GM12878 (cell line): ENCODE measurements around the gene MTHFD1L. TPM values are rescaled to one million over a fixed set of nuclear protein-coding genes. Genes with fewer than 3 reads are reported as not detected.

Experiments used
- ATAC-seq: fragments of 200-7000 bp; cut with Tn5 transposase; 3 replicates; pipeline ENCODE4 v1.9.1; 2020; ENCODE audit warnings: mild to moderate bottlenecking, moderate library complexity
- BruUV-seq: library from RNA; stranded (reverse); fragments of 400-500 nt; replicated peaks from 2 replicates; lab custom pipeline; 2021; lab: Mats Ljungman, UMichigan
- CTCF ChIA-PET: fragments of 300-600 bp; sonication (Branson Sonifier 250); formaldehyde crosslinking; extraction: SDS; loops from one replicate; lab custom pipeline; 2021; ENCODE audit warnings: inconsistent platforms; lab: Yijun Ruan, JAX
- POLR2A ChIA-PET: fragments of 350-600 bp; formaldehyde crosslinking; extraction: SDS; loops from one replicate; lab custom pipeline; 2021; ENCODE audit warnings: inconsistent platforms; lab: Charles Lee
- RAD21 ChIA-PET: fragments of 300-600 bp; sonication (Branson Sonifier 250); formaldehyde crosslinking; loops from one replicate; lab custom pipeline; 2023; ENCODE audit warnings: antibody characterized with exemption; ENCODE audit not compliant: unreplicated experiment; lab: Charles Lee
- SMC1A ChIA-PET: fragments of 300-600 bp; sonication (Branson Sonifier 250); formaldehyde crosslinking; loops from one replicate; lab custom pipeline; 2023; ENCODE audit not compliant: unreplicated experiment, uncharacterized antibody; lab: Charles Lee
- DNase-seq: peaks from one replicate; pipeline ENCODE4 v3.0.0-alpha.2; 2011; ENCODE audit warnings: low read depth, low spot score
- FAIRE-seq: peaks from 3 replicates; lab custom pipeline; 2011; peaks lifted over from hg19 to GRCh38; lab: Jason Lieb, UNC
- H2AFZ ChIP-seq: 2 replicates; pipeline ENCODE4 v1.6.0; 2011; ENCODE audit warnings: low read depth, low read length, control low read depth; ENCODE audit not compliant: control insufficient read depth
- H3K27ac ChIP-seq: 2 replicates; pipeline ENCODE4 v1.5.1; 2011; ENCODE audit warnings: control low read depth; ENCODE audit not compliant: control insufficient read depth, insufficient read depth
- H3K27me3 ChIP-seq, 2 experiments: replicated peaks in 1 of 2; 2 replicates each; pipeline versions ENCODE4 v1.6.0 to v1.6.1; 2011; ENCODE audit warnings: low read length in 1 of 2; ENCODE audit not compliant: control insufficient read depth in 2 of 2, insufficient read depth in 2 of 2
- H3K36me3 ChIP-seq, 2 experiments: 2 replicates each; pipeline ENCODE4 v1.5.1; 2011; ENCODE audit warnings: low read length in 1 of 2; ENCODE audit not compliant: control insufficient read depth in 2 of 2, insufficient read depth in 2 of 2
- H3K4me1 ChIP-seq: 2 replicates; pipeline ENCODE4 v1.6.1; 2011; ENCODE audit warnings: mild to moderate bottlenecking, low read length, moderate library complexity, mixed read lengths; ENCODE audit not compliant: control insufficient read depth, insufficient read depth
- H3K4me2 ChIP-seq: 2 replicates; pipeline ENCODE4 v1.6.0; 2011; ENCODE audit warnings: control low read depth; ENCODE audit not compliant: control insufficient read depth, insufficient read depth
- H3K4me3 ChIP-seq: fragments of 200-600 bp; sonication (generic); 2 replicates; pipeline ENCODE4 v1.5.1; 2016
- H3K79me2 ChIP-seq: 2 replicates; pipeline ENCODE4 v1.6.0; 2011; ENCODE audit warnings: low read length; ENCODE audit not compliant: control insufficient read depth, insufficient read depth
- H3K9ac ChIP-seq: 2 replicates; pipeline ENCODE4 v1.8.0; 2011; ENCODE audit warnings: low read length, control low read depth, mixed read lengths; ENCODE audit not compliant: control insufficient read depth, insufficient read depth
- H3K9me3 ChIP-seq: replicated peaks from 3 replicates; pipeline ENCODE4 v1.5.1; 2011; ENCODE audit warnings: mild to moderate bottlenecking, low read length; ENCODE audit not compliant: control insufficient read depth, insufficient read depth
- H4K20me1 ChIP-seq: 2 replicates; pipeline ENCODE4 v1.6.0; 2011; ENCODE audit not compliant: control insufficient read depth, insufficient read depth
- CHD2 ChIP-seq: IDR thresholded peaks from 2 replicates; pipeline ENCODE4 v1.6.1; 2011; ENCODE audit warnings: low read depth, low read length, improper control_type of control experiment, borderline replicate concordance
- EP300 ChIP-seq, 2 experiments: fragments of 150-350 bp in 1 of 2; IDR thresholded peaks; 2 replicates each; pipeline ENCODE4 v1.6.1; 2011 to 2012; ENCODE audit warnings: low read depth in 2 of 2, low read length in 2 of 2, borderline replicate concordance in 1 of 2, improper control_type of control experiment in 1 of 2, inconsistent platforms in 1 of 2; ENCODE audit not compliant: control insufficient read depth in 1 of 2
- NFYA ChIP-seq: IDR thresholded peaks from 2 replicates; pipeline ENCODE4 v1.6.1; 2011; ENCODE audit warnings: low read depth, mild to moderate bottlenecking, low read length, improper control_type of control experiment, borderline replicate concordance
- POU2F2 ChIP-seq: IDR thresholded peaks from 3 replicates; pipeline ENCODE4 v1.6.1; 2011; ENCODE audit warnings: low read depth, mild to moderate bottlenecking, low read length, borderline replicate concordance
- SIN3A ChIP-seq: IDR thresholded peaks from 2 replicates; pipeline ENCODE4 v1.6.1; 2012; ENCODE audit warnings: low read depth, low read length, improper control_type of control experiment
- SMAD5 ChIP-seq: IDR thresholded peaks from 2 replicates; pipeline ENCODE4 v1.6.1; 2016; ENCODE audit warnings: antibody characterized with exemption, low read depth
- SMC3 ChIP-seq: IDR thresholded peaks from 2 replicates; pipeline ENCODE4 v1.6.1; 2011; ENCODE audit warnings: low read length, improper control_type of control experiment, borderline replicate concordance
- SRF ChIP-seq, 2 experiments: IDR thresholded peaks; 2 replicates each; pipeline ENCODE4 v1.6.1; 2011; ENCODE audit warnings: low read depth in 2 of 2, low read length in 2 of 2, mild to moderate bottlenecking in 1 of 2, moderate library complexity in 1 of 2
- TARDBP ChIP-seq: IDR thresholded peaks from 2 replicates; pipeline ENCODE4 v1.6.1; 2016; ENCODE audit warnings: borderline replicate concordance
- ZNF622 ChIP-seq: fragments of 450-650 bp; IDR thresholded peaks from 2 replicates; pipeline ENCODE4 v1.6.1; 2017; ENCODE audit warnings: mild to moderate bottlenecking, inconsistent platforms
- WGBS: methylation state at CpG from one replicate; pipeline ENCODE4 v1.1.6; 2016; ENCODE audit warnings: low lambda C conversion rate; ENCODE audit not compliant: insufficient replicate concordance, insufficient coverage; ENCODE audit errors: missing lambda C conversion rate; 5-methylcytosine and 5-hydroxymethylcytosine counted together
- in situ Hi-C: fragments of 300-500 bp; cut with MboI; formaldehyde crosslinking; loops from 9 replicates; pipeline ENCODE4 v1.14.3; 2018; ENCODE audit warnings: mixed read lengths
- intact Hi-C: fragments of 100-400 bp; cut with micrococcal nuclease; formaldehyde crosslinking; loops from one replicate; pipeline ENCODE4 v1.14.2; 2022; ENCODE audit not compliant: unreplicated experiment
- polyA plus RNA-seq, 11 experiments: library from polyadenylated mRNA; depleted of rRNA in 4 of 11; unstranded in 6 of 11; stranded (reverse) in 5 of 11; fragments of >200 nt; fragmentation: Nextera tagmentation in 4 of 11; fragmentation: Illumina TruSeq in 1 of 11; extraction: Ambion mirVana in 4 of 11; extraction: Trizol in 1 of 11; gene quantifications; 1 replicate in 1 of 11; 2 replicates in 10 of 11; pipeline versions ENCODE4 v1.2.1 to v1.2.3, GENCODE V29; 2011 to 2016; ENCODE audit warnings: inconsistent platforms in 2 of 11, missing spikeins in 2 of 11, low read depth in 1 of 11
- total RNA-seq, 4 experiments: library from RNA; depleted of rRNA in 3 of 4; stranded (reverse); fragments of >200 nt in 3 of 4; fragmentation: Illumina TruSeq in 1 of 4; extraction: Trizol in 1 of 4; gene quantifications; 2 replicates each; pipeline versions ENCODE4 v1.2.1 to v1.2.3, GENCODE V29; 2013 to 2021
- TF ChIP-seq, protein P1 (sequence below): fragments of 450-650 bp; formaldehyde crosslinking; IDR thresholded peaks from 2 replicates; pipeline ENCODE4 v1.4.0; 2022; ENCODE audit warnings: mild to moderate bottlenecking, moderate library complexity
- TF ChIP-seq, protein P2 (sequence below), 3 experiments: IDR thresholded peaks in 2 of 3; conservative IDR thresholded peaks in 1 of 3; 2 replicates each; pipeline ENCODE4 v1.5.1; 2011; ENCODE audit warnings: low read depth in 3 of 3, low read length in 3 of 3, mild to moderate bottlenecking in 3 of 3, control low read depth in 2 of 3, moderate library complexity in 2 of 3, inconsistent platforms in 1 of 3, mixed read lengths in 1 of 3; ENCODE audit not compliant: control insufficient read depth in 2 of 3, insufficient read depth in 1 of 3; ENCODE audit errors: extremely low read depth in 1 of 3
- TF ChIP-seq, protein P3 (sequence below): fragments of 450-650 bp; IDR thresholded peaks from 2 replicates; pipeline ENCODE4 v1.6.1; 2014; ENCODE audit warnings: mild to moderate bottlenecking
- TF ChIP-seq, protein P4 (sequence below): fragments of 450-650 bp; IDR thresholded peaks from 2 replicates; pipeline ENCODE4 v1.6.1; 2017; ENCODE audit warnings: borderline replicate concordance
- TF ChIP-seq, protein P5 (sequence below): IDR thresholded peaks from 2 replicates; pipeline ENCODE4 v1.6.1; 2011; ENCODE audit warnings: borderline replicate concordance, low read depth, mild to moderate bottlenecking, moderate library complexity, low read length; ENCODE audit not compliant: insufficient read depth, poor library complexity, severe bottlenecking

The MTHFD1L gene
- total and polyA plus RNA-seq, 10 of the 15 experiments (the other 5 are each of a cell fraction or from before 2014, with no cell fraction given) = 11.7 to 75.5 (median 28.8) TPM

DNA sequence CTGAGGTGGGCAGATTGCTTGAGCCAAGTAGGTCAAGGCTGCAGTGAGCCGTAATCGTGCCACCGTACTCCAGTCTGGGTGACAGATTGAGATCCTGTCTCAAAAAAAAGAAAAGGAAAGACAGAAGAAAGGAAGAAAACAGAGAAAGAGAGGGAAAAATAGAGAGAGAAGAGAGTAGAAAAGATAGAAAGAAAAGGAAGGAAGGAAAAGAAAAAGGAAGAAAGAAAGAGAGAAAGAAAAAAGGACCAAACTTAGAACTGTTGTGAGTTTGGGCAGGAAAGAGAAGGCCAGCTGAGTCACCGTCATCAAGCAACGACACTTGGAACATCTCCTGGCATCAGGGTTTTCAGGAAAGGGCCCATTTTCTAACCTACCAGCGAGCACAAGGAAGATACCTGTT, 278.3 kb downstream of the MTHFD1L start:
- SMC1A ChIA-PET = interaction anchor here (0.6 kb wide), 1 partner anchor 1041 kb away, joined by 3 read pairs; no protein-coding TSS in a partner anchor
- H3K36me3 ChIP-seq = no peaks in the 10 kb centered on the region
- 59% methylated on average over 4 of the region's 6 CpGs for whole genome bisulfite sequencing
- no peaks in the 10 kb centered on the region for H4K20me1 ChIP-seq
- in situ Hi-C loops = no loop called here
- intact Hi-C loops = no loop called here
- FAIRE-seq (no peak), ATAC-seq (no peak), DNase-seq (no peak)
- no TSS peak for BruUV-seq
- RAD21 ChIA-PET = interaction anchor here (1.0 kb wide), 1 partner anchor 38 kb away, joined by 4 read pairs; no protein-coding TSS in a partner anchor
- no peaks in the 10 kb centered on the region for H3K9me3 ChIP-seq
- H3K4me1 ChIP-seq = no peaks in the 10 kb centered on the region
- H3K4me3 ChIP-seq = no peak overlapping the region
- H2AFZ ChIP-seq = no peak overlapping the region
- no peak overlapping the region for H3K4me2 ChIP-seq
- no peak overlapping the region for H3K9ac ChIP-seq
- H3K27me3 ChIP-seq = no peaks in the 10 kb centered on the region; a peak in 1 of 4 replicates
- H3K79me2 ChIP-seq = no peaks in the 10 kb centered on the region
- no peak overlapping the region for H3K27ac ChIP-seq
- POLR2A ChIA-PET = no interaction called here
- CTCF ChIA-PET = interaction anchor here (0.6 kb wide), 2 partner anchors 48 to 94 kb away, joined by 3 read pairs; no protein-coding TSS in a partner anchor
- TF ChIP-seq SMC3 = no peak
- no peak for TF ChIP-seq NFYA
- no peak for TF ChIP-seq CHD2
- TF ChIP-seq, protein P1, sequence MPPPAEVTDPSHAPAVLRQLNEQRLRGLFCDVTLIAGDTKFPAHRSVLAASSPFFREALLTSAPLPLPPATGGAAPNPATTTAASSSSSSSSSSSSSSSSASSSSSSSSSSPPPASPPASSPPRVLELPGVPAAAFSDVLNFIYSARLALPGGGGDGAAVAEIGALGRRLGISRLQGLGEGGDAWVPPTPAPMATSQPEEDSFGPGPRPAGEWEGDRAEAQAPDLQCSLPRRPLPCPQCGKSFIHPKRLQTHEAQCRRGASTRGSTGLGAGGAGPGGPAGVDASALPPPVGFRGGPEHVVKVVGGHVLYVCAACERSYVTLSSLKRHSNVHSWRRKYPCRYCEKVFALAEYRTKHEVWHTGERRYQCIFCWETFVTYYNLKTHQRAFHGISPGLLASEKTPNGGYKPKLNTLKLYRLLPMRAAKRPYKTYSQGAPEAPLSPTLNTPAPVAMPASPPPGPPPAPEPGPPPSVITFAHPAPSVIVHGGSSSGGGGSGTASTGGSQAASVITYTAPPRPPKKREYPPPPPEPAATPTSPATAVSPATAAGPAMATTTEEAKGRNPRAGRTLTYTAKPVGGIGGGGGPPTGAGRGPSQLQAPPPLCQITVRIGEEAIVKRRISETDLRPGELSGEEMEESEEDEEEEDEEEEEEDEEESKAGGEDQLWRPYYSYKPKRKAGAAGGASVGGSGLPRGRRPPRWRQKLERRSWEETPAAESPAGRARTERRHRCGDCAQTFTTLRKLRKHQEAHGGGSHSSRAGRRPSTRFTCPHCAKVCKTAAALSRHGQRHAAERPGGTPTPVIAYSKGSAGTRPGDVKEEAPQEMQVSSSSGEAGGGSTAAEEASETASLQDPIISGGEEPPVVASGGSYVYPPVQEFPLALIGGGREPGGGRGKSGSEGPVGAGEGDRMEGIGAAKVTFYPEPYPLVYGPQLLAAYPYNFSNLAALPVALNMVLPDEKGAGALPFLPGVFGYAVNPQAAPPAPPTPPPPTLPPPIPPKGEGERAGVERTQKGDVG = no peak
- TF ChIP-seq TARDBP = no peak
- TF ChIP-seq POU2F2 = no peak
- no peak for TF ChIP-seq SRF (IDR thresholded peaks at IDR 0.05; ENCODE audit: low read depth in 2 of 2, low read length in 2 of 2)
- TF ChIP-seq, protein P2, sequence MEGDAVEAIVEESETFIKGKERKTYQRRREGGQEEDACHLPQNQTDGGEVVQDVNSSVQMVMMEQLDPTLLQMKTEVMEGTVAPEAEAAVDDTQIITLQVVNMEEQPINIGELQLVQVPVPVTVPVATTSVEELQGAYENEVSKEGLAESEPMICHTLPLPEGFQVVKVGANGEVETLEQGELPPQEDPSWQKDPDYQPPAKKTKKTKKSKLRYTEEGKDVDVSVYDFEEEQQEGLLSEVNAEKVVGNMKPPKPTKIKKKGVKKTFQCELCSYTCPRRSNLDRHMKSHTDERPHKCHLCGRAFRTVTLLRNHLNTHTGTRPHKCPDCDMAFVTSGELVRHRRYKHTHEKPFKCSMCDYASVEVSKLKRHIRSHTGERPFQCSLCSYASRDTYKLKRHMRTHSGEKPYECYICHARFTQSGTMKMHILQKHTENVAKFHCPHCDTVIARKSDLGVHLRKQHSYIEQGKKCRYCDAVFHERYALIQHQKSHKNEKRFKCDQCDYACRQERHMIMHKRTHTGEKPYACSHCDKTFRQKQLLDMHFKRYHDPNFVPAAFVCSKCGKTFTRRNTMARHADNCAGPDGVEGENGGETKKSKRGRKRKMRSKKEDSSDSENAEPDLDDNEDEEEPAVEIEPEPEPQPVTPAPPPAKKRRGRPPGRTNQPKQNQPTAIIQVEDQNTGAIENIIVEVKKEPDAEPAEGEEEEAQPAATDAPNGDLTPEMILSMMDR (IDR thresholded peaks at IDR 0.05 in 2 of 3, conservative IDR thresholded peaks at IDR 0.05 in 1 of 3; ENCODE audit: control insufficient read depth in 2 of 3, extremely low read depth in 1 of 3, insufficient read depth in 1 of 3, low read depth in 3 of 3, low read length in 3 of 3) = no peak
- TF ChIP-seq EP300 (IDR thresholded peaks at IDR 0.05; ENCODE audit: borderline replicate concordance in 1 of 2, control insufficient read depth in 1 of 2, low read depth in 2 of 2, low read length in 2 of 2) = no peak
- TF ChIP-seq ZNF622 = no peak
- TF ChIP-seq SIN3A = no peak
- TF ChIP-seq, protein P3, sequence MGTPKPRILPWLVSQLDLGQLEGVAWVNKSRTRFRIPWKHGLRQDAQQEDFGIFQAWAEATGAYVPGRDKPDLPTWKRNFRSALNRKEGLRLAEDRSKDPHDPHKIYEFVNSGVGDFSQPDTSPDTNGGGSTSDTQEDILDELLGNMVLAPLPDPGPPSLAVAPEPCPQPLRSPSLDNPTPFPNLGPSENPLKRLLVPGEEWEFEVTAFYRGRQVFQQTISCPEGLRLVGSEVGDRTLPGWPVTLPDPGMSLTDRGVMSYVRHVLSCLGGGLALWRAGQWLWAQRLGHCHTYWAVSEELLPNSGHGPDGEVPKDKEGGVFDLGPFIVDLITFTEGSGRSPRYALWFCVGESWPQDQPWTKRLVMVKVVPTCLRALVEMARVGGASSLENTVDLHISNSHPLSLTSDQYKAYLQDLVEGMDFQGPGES = no peak
- no peak for TF ChIP-seq SMAD5
- TF ChIP-seq, protein P4, sequence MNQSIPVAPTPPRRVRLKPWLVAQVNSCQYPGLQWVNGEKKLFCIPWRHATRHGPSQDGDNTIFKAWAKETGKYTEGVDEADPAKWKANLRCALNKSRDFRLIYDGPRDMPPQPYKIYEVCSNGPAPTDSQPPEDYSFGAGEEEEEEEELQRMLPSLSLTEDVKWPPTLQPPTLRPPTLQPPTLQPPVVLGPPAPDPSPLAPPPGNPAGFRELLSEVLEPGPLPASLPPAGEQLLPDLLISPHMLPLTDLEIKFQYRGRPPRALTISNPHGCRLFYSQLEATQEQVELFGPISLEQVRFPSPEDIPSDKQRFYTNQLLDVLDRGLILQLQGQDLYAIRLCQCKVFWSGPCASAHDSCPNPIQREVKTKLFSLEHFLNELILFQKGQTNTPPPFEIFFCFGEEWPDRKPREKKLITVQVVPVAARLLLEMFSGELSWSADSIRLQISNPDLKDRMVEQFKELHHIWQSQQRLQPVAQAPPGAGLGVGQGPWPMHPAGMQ = no peak
- TF ChIP-seq, protein P5, sequence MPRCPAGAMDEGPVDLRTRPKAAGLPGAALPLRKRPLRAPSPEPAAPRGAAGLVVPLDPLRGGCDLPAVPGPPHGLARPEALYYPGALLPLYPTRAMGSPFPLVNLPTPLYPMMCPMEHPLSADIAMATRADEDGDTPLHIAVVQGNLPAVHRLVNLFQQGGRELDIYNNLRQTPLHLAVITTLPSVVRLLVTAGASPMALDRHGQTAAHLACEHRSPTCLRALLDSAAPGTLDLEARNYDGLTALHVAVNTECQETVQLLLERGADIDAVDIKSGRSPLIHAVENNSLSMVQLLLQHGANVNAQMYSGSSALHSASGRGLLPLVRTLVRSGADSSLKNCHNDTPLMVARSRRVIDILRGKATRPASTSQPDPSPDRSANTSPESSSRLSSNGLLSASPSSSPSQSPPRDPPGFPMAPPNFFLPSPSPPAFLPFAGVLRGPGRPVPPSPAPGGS = no peak
